Inflammatory macrophage (primary cell): ENCODE data around the gene ENAH.
"Not testable (repeated sequence)": the region's sequence is repeated elsewhere in the genome, so short reads cannot be mapped to it uniquely, and the experiment has no call there.

ENCODE experiments used
- DNase-seq, 2 donors: peaks; one replicate each; pipeline ENCODE4 v3.0.0-alpha.2; 2020 to 2022

Gene ENAH

DNA sequence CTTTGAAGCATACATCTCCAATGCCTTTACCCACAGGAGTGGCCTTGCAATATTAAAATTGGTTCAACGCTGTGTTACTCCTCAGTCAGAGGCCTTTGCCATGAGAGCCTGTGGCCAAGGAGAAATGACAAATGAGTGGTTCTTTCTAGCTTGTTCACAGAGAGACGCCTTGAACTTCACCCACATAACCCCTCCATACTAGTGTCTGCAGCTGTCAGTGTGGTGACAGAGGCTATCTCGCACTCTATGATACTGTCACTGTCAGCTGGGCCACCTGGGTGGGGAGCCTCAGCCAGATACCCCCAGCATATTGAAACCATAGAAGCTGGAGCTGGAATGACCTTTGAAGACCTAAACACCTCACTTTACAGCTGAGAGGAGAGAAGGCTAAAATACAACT lies 167.7 kb downstream of the ENAH start:
- DNase-seq = no peak

DNA sequence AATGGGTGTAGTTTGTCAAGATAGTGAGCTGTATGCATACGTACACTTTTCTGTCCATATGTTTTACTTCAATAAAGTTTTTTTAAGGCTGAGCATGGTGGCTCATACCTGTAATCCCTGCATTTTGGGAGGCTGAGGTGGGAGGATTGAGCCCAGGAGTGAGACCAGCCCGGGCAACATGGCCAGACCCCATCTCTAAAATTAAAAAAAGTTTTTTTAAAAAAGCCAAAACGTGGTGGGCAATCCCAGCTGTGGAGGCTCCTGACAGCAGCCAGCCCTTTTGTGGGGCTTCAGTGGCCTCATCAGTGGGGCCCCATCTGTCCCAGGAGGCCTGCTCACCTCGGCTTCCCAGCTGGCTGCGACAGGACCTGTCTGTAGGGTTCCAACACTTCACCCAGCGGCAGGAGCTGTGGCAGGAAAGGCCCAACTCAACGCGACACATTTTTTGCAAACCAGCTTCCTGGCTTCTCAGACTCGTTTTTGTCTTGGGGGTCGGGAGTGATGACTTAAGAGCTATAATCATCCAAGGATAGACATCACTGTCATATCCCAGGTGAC lies 168.2 kb downstream of the ENAH start:
- no peak for DNase-seq

DNA sequence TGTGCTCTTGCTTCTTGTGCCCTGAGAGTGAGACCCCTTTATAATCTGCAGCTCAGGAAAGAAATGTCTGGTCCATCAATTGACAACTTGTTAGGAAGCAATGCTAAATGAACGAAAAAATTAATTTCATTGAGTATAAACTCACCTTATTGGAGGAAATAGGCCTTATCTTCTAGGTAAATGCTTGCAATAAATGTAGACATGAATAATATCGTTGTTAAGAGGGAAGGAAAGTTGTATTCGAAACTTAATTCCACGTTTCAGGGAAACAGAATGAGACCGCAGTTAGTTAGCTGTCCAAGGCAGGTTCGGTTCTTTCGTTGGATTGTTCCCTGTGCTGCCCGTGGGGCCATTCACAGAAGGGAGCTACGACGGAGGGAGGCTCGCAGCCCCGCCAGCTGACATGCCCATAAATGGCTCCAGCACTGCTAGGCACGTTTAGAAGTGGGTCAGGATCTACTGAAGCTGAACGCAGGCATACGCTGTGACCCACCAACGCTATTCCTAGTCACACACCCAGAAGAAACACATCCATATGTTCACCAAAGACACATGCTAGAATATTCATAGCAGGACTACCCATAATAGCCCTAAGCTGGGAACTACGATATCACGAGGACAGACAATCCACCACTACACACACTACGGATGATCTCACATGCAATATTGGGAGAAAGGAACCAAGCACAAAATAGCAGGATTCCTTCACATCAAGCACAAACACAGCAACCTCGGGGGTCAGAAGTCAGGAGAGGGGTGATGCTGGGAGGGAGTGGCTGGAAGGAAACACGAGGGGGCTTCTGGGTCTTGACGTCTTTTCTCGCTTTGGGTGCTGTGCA lies 168.9 kb downstream of the ENAH start:
- DNase-seq = no peak

DNA sequence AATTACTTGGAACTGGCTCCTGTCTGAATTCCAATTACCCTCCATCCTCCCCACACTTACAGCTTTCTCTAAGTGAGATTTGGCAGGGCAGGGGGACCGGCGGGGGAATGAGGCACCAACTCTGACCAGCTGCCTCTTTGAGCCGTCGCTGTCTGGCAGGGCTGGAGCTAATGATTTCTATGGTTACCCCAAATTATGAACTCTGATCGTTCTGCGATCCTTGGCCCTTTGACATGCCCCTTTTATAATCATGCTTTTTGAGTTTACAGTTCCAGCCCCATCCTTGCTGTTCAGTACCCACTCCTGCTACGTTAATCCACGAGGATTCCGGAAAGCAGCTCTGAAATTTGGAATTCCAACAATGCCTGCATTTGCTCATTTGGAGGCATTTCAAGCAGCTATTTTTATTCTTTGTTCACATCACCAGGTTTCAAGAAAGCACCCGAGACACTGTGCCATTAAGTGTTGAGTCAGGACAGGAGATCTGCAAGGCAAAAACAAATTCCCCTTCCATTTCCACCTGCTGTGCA lies 170.4 kb downstream of the ENAH start:
- no peak for DNase-seq

DNA sequence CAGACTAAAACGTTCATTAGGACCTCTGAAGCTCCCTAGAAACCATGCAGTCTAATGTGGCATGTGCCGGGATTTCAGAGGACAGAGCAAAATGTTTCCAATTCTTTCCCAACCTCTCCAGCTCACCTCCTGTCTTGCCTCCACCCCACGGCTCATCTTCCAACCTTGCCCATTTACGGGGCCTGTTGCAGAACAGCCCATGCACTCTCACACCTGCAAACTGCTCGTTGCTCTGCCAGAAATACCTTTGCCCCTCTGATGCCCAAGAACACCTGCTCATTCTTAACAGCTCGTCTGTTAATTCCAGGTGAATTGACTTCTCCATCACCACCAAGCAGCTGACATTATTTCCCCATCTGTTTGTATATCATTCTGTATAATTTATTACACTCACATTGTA lies 171.2 kb downstream of the ENAH start:
- no peak for DNase-seq

DNA sequence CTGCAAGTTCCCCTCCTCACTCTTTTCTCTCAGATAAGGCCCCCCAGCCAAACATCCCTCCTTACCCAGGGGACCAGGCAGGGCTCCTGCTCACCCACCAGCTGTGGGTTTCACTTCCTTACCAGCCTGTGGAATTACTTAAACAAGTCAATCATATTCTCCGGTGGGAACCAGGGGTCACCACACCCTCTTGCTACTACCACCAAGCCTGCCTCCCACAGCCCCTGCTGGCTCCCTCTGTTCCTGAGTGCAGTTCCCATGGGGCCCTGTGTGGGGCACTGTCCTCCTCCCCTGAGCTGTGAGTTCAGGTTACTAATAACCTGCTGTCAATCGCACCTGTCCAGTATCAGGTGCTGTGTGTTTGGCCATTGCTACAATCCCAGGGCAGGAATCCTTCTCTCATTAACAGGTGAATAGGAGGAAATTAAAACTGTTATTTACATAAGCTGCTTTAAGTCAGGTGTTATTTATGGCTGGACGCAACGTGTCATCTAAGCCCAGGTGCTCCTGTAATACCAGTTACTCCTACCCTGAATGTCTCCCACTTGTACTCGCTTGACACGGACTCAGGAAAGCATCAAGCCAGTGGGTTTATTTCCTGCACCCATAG lies 172.0 kb downstream of the ENAH start:
- peak in 1 of 2 donors; percentile 23 for DNase-seq

DNA sequence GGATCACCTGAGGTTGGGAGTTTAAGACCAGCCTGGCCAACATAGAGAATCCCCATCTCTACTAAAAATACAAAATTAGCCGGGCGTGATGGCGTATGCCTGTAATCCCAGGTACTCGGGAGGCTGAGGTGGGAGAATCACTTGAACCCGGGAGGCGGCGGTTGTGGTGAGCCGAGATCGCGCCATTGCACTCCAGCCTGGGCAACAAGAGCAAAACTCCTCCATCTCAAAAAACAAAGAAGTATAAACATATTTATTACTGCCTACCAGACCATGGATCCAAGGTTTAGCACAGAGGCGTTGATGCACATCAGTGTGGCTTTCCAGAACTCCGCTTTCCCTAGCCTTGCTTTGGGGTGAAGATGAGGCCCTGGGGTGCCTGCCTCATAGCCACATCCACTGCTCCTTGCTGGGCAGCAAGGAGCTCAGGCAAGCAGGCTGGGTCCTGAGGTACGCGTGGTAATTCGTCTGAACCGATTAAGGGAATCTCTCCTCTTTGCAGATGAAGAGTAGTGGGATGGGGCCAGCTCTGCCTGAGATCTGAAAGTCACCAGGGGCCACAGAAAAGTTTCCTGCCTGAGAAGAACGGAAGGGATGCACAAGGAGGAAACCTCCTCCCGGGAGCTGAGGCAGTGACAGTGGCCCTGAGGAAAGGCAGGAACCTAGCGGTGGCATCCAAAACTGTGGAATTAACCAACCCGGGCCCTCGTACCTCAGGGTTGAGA lies 172.8 kb downstream of the ENAH start:
- DNase-seq = no peak

DNA sequence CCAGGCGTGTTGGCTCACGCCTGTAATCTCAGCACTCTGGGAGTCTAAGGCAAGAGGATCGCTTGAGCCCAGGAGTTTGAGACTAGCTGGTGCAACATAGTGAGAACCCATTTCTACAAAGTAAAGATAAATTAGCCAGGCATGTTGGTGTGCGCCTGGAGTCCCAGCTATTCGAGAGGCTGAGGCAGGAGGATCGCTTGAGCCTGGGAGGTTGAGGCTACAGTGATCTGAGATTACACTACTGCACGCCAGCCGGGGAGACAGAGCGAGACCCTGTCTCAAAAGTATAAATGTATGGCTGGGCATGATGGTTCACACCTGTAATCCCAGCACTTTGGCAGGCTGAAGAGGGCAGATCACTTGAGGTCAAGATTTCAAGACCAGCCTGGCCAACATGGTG lies 173.6 kb downstream of the ENAH start:
- no peak for DNase-seq

DNA sequence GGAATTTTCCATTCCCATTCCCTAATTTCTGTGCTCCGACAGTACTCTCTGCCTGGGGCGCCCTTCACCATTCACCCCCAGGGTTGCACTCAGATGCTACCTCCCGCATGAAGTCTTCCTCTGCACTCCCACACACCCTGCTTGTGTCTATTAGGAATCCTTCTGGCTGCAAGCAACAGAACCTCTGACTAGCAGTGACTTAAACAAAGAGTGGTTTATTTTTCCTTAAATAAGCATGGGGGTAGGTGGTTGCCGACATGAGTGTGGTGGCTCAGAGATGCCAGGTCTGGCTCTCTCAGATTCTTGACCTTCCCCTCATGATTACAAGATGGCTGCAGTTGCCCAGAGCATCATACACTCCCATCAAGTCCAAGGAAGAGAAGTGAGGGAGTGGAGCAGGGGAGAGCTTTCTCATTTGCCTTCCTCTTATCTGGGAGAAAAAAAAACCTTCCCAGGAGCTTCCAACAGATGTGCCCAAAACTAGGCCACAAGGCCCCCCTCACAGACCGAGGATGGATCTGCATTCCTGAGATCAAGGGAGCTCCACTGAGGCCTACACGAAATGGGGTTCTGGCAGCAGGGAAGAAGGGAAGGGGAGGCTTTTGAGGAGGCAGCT lies 175.5 kb downstream of the ENAH start:
- DNase-seq = no peak

DNA sequence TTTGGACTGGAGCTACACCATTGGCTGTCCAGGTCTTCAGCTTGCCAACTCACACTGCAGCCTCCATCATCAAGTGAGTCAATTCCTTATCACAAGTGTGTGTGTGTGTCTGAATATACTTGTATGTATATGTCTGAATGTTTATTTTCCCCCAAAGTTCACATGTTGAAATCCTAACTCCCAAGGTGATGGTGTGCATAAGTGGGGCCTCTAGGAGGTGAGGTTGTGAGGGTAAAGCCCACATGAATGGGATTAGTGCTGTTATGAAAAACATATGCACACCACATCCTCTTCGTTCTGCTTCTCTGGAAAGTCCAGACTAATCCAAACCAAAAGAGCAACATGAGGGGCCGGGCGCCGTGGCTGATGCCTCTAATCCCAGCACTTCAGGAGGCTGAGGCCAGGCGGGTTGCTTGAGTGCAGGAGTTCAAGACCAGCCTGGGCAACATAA lies 176.4 kb downstream of the ENAH start:
- DNase-seq = no peak

DNA sequence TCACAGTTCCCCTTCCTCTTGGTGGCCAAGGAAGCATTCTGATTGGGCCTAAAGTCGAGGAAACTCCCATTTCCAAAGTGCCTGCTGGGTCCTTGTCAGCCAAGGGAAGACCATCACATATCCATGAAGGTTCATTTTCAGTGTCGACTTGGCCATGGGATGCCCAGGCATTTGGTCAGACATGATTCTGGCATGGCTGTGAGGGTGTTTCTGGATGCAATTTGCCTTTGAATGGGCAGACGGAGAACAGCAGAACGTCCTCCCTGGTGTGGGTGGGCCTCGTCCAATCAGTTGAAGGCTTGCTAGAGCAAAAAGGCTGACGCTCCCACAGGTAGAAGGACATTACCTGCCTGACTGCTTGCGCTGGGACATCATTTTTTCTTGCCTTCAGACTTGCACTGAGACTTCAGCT lies 176.8 kb downstream of the ENAH start:
- DNase-seq = no peak

DNA sequence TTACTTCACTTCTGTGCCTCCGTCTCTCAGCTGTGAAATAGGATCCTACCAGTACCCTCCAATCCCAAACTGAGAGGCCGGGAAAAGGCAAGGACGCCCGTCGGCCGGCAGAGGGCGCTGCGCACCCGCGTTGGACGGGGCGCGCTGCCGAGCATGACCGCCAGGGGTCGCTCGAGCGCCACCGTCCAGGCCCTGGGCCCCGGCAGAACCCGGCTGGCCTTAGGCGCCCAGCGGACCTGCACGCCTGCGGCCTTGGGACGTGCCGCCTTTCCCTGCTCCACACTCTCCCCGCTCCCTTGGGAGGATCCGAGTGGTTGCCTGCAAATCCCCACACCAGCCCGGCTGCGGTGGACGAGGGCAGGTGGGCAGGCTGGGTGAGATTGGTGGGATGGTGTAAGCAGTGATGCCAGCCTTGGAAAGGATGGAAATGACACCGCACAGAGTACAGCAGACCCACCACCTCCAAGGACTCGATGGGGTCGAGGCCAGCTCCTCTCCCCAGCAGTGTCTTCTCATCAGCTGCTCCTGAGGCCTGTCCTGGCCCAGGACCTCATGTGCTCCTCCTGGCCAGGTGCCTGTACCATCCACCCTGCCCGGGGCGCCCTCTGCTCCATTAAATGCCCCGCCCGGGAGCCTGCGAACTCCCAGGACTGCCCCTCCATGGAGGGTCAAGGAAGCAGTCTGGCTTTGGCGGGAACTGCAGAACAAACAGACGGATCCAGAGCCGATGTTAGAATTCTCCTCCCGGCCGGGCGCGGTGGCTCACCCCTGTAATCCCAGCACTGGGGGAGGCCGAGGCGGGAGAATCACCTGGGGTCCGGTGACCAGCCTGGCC lies 177.7 kb downstream of the ENAH start:
- DNase-seq = peak; percentile 63 to 64

DNA sequence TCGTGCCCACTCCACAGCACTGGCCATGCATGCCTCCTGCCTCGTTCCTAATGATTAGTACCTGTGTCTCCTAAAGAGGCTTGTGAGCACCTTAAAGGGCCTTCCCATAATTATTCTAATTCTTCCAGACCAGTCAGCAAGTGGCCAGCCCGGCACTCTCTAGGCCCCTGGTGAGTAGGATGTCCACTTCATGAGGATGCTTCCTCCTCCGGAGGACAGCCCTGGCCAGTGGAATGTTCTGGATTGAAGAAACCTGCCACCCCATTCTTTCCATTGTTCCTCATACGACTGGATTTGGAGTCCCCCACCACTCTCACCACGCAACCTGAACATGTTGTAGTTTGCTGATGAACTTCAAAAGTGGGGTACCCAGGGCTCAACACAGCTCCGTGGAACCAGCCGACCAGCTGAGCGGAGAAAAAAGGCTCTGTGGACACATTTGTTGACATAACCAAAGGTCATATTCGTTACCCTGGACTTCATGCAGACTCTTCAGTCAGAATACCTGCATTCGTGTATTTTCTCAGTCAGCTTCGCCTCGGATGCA lies 178.4 kb downstream of the ENAH start:
- DNase-seq = no peak

DNA sequence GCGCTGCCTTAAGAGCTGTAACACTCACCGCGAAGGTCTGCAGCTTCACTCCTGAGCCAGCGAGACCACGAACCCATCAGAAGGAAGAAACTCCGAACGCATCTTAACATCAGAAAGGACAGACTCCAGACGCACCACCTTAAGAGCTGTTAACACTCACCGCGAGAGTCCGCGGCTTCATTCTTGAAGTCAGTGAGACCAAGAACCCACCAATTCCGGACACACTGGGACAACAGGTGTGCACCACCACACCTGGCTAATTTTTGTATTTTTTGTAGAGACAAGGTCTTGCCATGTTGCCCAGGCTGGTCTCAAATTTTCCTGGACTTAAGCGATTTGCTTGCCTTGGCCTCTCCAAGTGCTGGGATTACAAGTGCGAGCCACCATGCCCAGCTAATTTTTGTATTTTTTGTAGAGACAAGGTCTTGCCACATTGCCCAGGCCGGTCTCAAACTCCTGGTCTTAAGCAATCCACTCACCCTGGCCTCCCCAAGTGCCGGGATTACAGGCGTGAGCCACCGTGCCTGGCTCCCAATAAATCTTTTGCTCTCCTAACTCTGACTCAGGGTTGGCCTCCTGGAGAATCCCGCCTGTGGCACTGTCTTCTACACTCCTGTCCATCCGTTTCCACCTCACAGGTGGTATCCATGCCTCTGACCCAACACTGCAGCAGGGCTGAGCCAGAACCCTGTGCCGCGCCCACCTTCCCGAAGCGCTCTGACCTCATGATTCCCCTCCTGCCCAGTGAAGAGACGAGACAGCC lies 179.1 kb downstream of the ENAH start:
- DNase-seq = not testable (repeated sequence)

DNA sequence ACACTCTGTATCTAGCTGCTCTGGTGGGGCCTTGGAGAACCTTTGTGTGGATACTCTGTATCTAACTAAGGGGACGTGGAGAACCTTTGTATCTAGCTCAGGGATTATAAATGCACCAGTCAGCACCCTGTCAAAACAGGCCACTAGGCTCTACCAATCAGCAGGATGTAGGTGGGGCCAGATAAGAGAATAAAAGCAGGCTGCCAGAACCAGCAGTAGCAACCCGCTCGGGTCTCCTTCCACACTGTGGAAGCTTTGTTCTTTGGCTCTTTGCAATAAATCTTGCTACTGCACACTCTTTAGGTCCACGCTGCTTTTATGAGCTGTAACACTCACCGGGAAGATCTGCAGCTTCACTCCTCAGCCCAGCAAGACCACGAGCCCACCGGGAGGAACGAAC lies 179.7 kb downstream of the ENAH start:
- DNase-seq = peak in 1 of 2 donors; percentile 29

DNA sequence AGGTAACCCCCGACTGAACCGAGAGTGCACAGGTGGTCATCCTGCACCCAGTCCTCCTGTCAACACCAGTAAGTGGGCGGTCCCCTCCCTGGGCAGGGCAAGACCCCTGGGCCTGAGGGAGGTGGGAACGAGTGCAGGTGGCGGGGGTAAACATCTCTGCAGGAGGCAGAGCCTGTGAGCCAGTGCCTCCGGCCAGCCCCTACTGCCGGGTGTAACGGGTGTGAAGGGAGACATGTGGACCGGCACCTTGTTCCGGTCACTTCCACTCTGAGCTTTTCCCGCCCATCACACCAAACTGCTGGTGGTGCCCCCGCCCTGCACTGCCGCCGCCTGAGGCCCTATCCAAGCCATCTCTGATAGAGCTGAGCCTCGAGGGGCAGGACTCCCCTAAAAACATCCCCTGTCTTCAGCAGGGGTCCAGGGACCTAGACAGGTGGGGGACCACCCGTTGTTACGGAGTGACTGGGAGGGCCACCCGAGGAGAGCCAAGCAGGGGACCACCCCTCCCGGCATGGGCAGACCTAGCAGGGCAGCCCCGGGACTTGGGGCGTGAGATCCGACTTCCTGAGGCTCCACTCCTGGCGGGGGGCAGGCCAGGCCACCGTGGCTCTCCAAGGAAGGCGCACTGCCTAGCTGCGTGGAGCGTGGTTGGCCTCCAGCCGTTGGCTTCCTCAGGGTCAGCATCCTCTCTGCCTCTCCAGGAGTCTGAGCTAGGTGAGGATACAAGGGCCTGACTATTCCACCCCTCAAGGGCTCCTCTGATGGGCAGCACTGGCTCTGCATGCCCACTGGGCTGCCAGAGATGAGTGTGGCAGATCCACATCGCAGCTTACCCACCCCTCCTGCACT lies 181.2 kb downstream of the ENAH start:
- DNase-seq = no peak

DNA sequence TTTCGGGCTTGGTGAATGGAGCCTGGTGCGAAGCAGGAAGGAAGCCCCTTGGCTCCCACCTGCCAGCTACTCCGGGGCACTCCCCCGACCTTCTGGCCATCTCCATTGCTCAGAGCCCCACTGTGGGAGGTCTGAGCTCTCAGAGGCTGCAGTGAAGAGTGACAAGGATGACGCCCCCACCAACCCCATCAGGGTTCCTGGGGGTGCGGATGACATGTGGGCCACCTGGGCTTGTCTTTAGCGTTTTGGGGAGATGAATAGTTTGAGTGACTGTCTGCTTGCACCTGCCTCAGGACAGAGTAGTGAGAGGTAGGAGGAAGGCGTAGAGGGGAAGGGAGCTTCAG lies 181.8 kb downstream of the ENAH start:
- no peak for DNase-seq

DNA sequence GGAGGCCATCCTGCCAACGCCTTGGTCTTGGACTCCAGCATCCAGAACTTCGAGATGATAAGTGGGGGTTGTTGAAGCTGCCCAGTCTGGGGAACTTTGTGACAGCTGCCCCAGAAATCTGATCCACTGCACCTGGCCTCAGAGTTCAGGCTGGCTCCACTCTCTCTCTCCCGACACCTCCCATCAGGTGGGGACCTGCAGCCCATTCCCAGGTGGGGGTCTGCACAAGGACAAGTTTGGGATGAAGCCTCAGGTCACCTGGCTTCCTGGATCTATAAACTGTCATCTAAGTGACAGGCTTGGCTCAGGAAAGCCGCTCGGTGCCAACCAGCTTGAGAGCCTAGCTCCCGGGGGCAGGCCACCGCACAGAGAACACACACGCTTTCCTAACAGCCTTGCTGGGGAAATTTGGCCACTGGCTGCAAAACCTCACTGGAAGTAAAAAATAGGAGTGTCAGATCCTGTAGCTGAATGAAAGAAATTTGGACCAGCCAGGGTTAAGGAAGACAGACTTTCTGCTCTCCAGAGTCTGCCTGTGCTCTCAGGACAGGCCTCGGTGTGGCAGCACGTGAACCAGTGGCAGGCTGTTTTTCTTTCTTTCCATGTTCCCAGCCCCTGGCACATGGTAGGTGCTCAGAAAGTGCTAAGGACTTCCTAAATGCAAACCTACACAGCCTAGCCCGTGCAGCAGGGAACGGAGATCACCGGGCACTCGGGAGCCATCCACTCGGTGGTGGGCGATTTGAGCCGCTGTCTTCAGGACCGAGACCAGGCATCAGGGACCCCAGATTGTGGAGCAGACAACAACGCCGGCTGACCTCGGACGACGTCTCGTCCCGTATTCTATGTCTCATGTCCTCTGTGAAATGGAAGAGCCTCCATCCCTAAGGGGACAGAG lies 182.5 kb downstream of the ENAH start:
- no peak for DNase-seq

DNA sequence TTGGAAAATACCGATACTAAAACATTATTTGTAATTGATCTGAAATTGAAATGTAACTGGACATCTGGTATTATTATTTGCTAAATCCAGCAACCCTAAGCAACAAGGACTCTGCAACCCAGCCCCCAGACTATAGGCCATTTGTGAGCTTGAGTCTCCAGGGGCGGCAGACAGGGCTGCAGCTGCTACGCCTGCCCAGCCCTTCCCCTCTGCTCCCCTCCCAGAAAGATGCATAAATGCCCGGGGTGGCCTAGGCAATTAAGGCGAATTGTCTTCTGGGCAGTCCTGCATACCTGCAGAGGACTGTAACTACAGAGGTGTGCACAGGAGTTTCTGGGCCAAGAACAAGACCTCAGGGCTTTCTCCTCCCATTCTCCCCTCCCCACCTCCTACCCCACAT lies 183.9 kb downstream of the ENAH start:
- DNase-seq = no peak
